Coronary artery (tissue), 2 donors: ENCODE results near the gene DLST.

ENCODE experiments used
- DNase-seq: peaks from one replicate; pipeline ENCODE4 v3.0.0-alpha.2; 2017; ENCODE audit warnings: low spot score
- H3K27ac ChIP-seq, 2 donors: fragments of 200-600 bp; sonication (generic); one replicate each; pipeline ENCODE4 v1.5.1; 2016 to 2019
- H3K4me3 ChIP-seq: fragments of 200-600 bp; sonication (generic); 2 replicates; pipeline ENCODE4 v1.5.1; 2016; ENCODE audit warnings: mild to moderate bottlenecking, moderate library complexity
- CTCF ChIP-seq: fragments of 200-600 bp; sonication (generic); IDR thresholded peaks from one replicate; pipeline ENCODE4 v1.5.1; 2019; ENCODE audit warnings: antibody characterized with exemption

The DLST gene

GRCh38 chr14:74945852-74946658 is 64.3 kb downstream of the DLST start:
- TF ChIP-seq CTCF, result peak; percentile 93
- DNase-seq, result no peak
- H3K4me3 ChIP-seq, result peak overlapping the region; percentile 16
- peak overlapping the region; percentile 25 to 77 for H3K27ac ChIP-seq

- no peak for TF ChIP-seq CTCF
- peak; percentile 68 for DNase-seq
- peak overlapping the region; percentile 25 to 77 for H3K27ac ChIP-seq
- peak overlapping the region; percentile 16 for H3K4me3 ChIP-seq
Observed at GRCh38 chr14:74946659-74947281, 65.1 kb downstream of the DLST start.

GRCh38 chr14:74947353-74948227 is 65.9 kb downstream of the DLST start:
- TF ChIP-seq CTCF, result no peak
- Histone ChIP-seq H3K27ac (peak overlapping the region; percentile 25 to 77), H3K4me3 (no peak overlapping the region)
- DNase-seq, result no peak

GRCh38 chr14:74948228-74949175 is 66.8 kb downstream of the DLST start:
- H3K4me3 ChIP-seq, result no peak overlapping the region
- H3K27ac ChIP-seq, result no peak overlapping the region
- no peak for TF ChIP-seq CTCF
- DNase-seq, result no peak

- TF ChIP-seq CTCF, result no peak
- H3K27ac ChIP-seq, result no peak overlapping the region
- no peak overlapping the region for H3K4me3 ChIP-seq
- peak; percentile 69 for DNase-seq
Observed at GRCh38 chr14:74949191-74949601, 67.5 kb downstream of the DLST start.

- Histone ChIP-seq H3K27ac (peak overlapping the region; percentile 3 to 73), H3K4me3 (no peak overlapping the region)
- DNase-seq, result no peak
- no peak for TF ChIP-seq CTCF
Observed at GRCh38 chr14:74949859-74950573, 68.3 kb downstream of the DLST start.
